Measurements from ENCODE around the gene POC1B.
"Not testable (repeated sequence)": the region's sequence is repeated elsewhere in the genome, so short reads cannot be mapped to it uniquely, and the experiment has no call there.

Gene POC1B

GRCh38 chr12:89464974-89465592, 60.8 kb downstream of the POC1B start:
- DNase-seq (ENCODE audit: low read depth in 2 of 2) = no peak

- peak in 1 of 2 experiments; percentile 44 for DNase-seq (ENCODE audit: low read depth in 2 of 2)
These were observed 63.9 kb downstream of the POC1B start for GRCh38 chr12:89461649-89462612.

- no peak for DNase-seq (ENCODE audit: low read depth in 2 of 2)
These were observed 64.7 kb downstream of the POC1B start for GRCh38 chr12:89461190-89461589.

DNA sequence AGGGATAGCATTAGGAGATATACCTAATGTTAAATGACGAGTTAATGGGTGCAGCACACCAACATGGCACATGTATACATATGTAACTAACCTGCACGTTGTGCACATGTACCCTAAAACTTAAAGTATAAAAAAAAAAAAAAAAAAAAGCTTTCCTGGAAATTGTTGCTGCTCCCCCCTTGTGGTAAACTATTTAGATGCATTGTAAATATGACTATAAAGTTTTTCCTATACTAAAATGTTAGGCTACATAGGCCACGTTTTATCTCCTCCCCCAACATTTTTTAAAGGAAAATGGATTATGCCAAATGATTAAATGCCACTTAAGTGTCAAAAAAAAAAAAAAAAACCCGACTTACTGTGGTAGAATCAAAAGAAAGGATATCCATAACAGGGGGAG, 66.6 kb downstream of the POC1B start:
- DNase-seq (ENCODE audit: low read depth in 2 of 2) = not testable (repeated sequence)

- no peak for DNase-seq (ENCODE audit: low read depth in 2 of 2)
These were observed 69.3 kb downstream of the POC1B start for GRCh38 chr12:89456565-89456964.

DNA sequence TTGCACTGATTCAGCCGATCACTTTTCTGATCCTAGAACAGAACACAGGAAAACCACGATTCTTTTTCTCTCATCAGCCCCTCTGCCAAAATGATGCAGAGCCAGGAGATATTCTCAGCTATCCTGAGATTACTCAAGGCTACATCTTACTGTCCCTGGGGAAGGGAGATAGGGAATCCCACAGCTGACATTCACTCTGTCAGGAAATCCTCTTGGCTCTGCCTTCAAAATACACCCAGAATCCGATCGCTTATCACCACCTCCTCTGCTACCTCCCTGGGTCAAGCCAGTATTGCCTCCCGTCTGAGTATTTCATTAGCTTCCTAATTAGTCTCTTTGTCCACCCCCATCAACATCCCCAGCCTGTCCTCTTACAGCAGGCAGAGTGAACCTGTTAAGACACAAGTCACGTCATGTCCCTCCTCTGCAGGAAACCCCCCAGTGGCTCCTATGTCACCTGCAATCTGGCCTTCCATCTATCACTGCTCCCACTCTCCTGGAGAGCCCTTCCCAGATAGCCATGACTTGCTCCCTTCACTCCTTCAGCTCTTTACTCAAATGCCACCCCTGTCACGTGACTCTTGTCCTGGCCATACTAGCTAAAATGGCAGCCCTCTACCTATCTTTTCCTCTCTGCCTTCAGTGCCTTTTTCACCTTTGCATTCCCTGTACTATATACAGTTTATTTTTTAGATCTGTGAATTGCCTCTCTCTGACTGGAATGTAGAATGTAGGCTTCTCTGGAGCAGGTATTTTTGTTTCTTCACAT, 71.6 kb downstream of the POC1B start:
- DNase-seq (ENCODE audit: low read depth in 2 of 2) = no peak

GRCh38 chr12:89453121-89453978, 72.5 kb downstream of the POC1B start:
- DNase-seq (ENCODE audit: low read depth in 2 of 2) = no peak

DNA sequence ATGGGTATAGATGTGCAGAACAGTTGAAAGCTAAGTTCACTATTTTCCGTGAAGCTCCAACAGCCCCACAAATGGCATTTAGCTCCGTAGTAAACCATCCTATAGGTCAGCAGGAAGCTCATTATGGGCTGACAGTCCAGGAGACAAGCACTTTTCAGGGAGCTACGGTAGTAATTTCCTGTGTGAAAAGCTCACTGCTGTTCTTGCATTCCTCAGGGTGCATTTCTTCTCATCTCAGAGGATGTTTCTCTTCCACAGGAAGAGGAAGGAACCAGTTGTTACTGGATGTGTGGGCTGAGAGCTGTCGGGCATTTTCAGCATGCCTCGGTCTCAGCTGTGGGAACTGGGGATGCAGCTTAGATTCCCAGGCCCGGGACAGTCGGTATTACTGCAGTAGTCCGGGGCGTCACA, 74.0 kb downstream of the POC1B start:
- DNase-seq (ENCODE audit: low read depth in 2 of 2) = no peak

DNA sequence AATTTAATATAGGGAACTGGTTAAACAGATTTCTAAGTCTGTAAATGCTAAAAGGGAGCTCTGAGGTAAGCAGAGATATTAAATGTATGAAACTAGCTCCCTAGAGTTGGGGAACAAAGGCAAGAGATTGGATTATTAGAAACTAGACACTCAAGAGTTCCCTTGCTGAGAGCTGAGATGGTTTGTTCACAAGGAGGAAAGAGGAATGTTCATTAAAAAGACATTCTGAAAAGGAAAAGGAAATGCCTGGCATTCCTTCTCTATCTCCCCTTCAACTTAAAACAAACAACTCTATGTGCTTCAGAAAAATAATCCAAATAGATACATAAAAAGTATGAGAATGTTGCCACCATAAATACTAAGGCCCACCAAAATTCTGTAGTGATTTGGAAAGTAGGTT, 74.9 kb downstream of the POC1B start:
- peak in 1 of 2 experiments; percentile 63 for DNase-seq (ENCODE audit: low read depth in 2 of 2)

GRCh38 chr12:89448951-89449371, 76.9 kb downstream of the POC1B start:
- DNase-seq (ENCODE audit: low read depth in 2 of 2) = peak in 1 of 2 experiments; percentile 57

DNA sequence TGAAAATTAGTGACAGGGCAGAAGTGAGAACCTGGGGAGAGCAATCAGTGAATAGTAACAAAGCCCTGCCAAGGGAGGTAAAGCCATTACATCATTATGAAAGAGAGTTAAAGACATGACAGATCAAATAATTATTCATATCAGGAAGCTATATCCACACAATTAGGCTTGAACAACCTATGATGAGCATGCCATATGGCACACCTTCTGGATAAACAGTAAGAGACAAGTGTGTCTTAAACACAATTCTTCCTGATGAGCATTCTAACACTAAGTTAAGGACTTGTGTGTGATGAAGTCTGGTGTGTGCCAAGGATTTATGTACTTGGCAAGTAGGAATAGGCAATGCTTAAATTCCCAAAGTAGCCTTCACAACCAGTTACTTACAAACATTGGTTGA, 77.3 kb downstream of the POC1B start:
- DNase-seq (ENCODE audit: low read depth in 2 of 2) = no peak

DNA sequence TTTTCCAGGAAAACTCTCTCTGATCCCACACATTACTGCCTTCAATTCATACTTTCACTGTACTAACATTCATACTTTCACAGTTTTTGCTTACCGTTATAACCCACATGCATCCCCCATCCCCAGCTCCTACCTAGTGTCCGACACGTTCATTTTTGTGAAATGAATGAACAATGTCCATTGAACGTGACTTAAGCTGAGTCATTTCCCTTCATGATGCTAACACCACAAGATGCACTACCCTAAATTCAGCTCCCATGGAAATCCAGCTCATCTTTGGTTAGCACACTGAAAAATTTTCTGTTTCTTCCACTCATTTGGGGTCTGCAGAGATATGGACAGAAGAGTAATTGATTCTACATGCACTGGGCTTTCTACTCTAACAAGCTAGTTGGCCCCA, 85.9 kb downstream of the POC1B start:
- DNase-seq (ENCODE audit: low read depth in 2 of 2) = no peak

GRCh38 chr12:89437231-89437630, 88.6 kb downstream of the POC1B start:
- DNase-seq (ENCODE audit: low read depth in 2 of 2) = no peak

GRCh38 chr12:89436062-89436461, 89.8 kb downstream of the POC1B start:
- DNase-seq (ENCODE audit: low read depth in 2 of 2) = no peak

DNA sequence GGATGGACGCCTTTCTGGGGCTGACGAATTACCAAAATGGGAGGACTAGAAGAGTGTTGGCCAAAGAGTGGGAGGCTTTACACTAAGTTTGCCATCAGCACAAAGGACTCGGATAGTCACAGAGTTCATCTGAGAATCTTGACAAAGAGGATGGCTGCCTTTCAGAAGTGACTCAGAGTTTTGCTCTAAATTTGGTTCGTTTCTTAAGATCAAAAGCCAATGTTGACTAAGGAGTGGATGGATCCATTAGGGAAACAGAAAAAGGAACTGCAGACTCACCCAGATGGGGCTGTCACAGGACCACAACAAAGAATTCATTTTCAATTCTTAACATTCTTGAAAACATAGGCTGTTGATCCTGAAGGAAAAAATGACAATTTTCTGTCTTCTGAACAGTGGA, 92.2 kb downstream of the POC1B start:
- DNase-seq (ENCODE audit: low read depth in 2 of 2) = no peak

DNA sequence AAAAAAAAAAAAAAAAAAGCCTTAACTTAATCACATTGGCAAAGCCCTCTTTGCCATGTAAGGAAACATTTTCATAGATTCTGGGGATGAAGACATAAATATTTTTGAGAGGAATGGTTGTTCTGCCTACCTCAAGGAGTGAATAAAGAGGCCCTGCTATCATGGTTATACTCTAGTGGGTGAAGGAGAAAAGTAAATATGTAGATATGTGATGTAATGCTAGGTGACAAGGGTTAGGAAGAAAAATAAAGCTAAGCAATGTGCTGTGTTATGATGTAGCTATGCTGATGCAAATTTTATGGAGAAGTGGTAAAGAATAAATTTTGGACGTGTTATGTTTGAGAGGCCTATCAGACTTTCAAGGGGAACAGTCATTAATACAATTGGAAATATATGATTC, 93.5 kb downstream of the POC1B start:
- DNase-seq (ENCODE audit: low read depth in 2 of 2) = no peak

DNA sequence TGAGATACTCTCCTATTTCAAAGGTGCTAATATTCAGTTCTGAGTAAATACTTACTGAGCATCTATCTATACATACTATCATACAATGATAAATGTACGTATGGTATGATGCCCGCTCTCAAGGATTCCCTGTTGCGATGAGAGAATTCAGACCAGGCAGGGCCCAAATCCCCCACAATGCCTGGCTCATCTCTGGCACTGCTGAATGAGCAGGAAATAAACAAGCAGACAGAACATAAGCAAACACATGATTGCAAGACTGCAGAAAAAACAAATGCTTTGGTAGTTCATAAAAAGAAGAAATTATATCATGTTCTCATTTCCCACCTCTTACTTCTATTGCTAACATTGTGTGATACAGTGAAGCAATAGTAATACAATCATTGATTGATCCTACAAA, 96.3 kb downstream of the POC1B start:
- no peak for DNase-seq (ENCODE audit: low read depth in 2 of 2)

GRCh38 chr12:89427508-89428156, 98.2 kb downstream of the POC1B start:
- DNase-seq (ENCODE audit: low read depth in 2 of 2) = no peak

DNA sequence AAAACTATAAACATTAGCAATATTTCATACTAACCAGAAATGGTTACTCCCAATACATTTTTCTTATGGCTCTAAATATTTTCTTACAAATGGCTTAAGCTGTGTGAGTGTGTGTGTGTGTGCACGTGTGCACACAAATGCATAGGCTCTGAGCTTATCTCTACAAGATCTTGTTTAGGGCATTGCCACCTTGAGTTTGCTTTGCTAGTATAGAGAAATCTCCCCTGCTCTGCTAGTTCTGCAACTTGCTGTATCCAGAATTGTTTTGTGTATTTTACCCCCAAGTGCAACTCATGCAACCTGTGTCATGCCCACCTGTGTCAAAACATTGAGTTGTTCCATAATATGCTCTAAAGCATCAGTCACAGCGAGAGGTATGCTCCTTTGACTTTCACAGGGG, 101.0 kb downstream of the POC1B start:
- no peak for DNase-seq (ENCODE audit: low read depth in 2 of 2)

- no peak for DNase-seq (ENCODE audit: low read depth in 2 of 2)
These were observed 101.5 kb downstream of the POC1B start for GRCh38 chr12:89424389-89424788.

Data from fibroblast of skin of left quadriceps (primary cell).